H1 (cell line): ENCODE data around the gene ORC3. TPM values are rescaled to one million over a fixed set of nuclear protein-coding genes. Genes with fewer than 3 reads are reported as not detected.

Experiments
- CTCF ChIP-seq, 3 experiments: IDR thresholded peaks; 1 replicate in 2 of 3; 2 replicates in 1 of 3; pipeline versions ENCODE4 v1.5.1 to v1.6.1; 2011; ENCODE audit warnings: low read length in 3 of 3, mild to moderate bottlenecking in 3 of 3, inconsistent platforms in 2 of 3, low read depth in 1 of 3, moderate library complexity in 1 of 3; ENCODE audit not compliant: insufficient read depth in 1 of 3; ENCODE audit errors: control extremely low read depth in 1 of 3
- JUN ChIP-seq: IDR thresholded peaks from 2 replicates; pipeline ENCODE4 v1.6.1; 2011; ENCODE audit warnings: low read depth, mild to moderate bottlenecking, improper control_type of control experiment, low read length
- NANOG ChIP-seq: IDR thresholded peaks from 2 replicates; pipeline ENCODE4 v1.6.1; 2011; ENCODE audit warnings: low read length, low read depth, mild to moderate bottlenecking, inconsistent platforms; ENCODE audit not compliant: insufficient read depth, poor library complexity, severe bottlenecking
- SP2 ChIP-seq: IDR thresholded peaks from 2 replicates; pipeline ENCODE4 v1.6.1; 2012; ENCODE audit warnings: mild to moderate bottlenecking, low read length, inconsistent platforms
- TBP ChIP-seq: IDR thresholded peaks from 2 replicates; pipeline ENCODE4 v1.6.1; 2011; ENCODE audit warnings: low read depth, low read length, improper control_type of control experiment
- polyA plus RNA-seq, 7 experiments: library from polyadenylated mRNA; depleted of rRNA in 3 of 7; stranded (reverse) in 5 of 7; unstranded in 2 of 7; fragments of >200 nt in 5 of 7; fragments of 200-250 nt in 2 of 7; gene quantifications; 1 replicate in 5 of 7; 2 replicates in 1 of 7; 4 replicates in 1 of 7; pipeline versions ENCODE4 v1.2.1 to v1.2.3, GENCODE V29; 2011 to 2013; ENCODE audit warnings: missing spikeins in 2 of 7, mixed read lengths in 2 of 7
- total RNA-seq: library from RNA; stranded (reverse); fragmentation: NEBNext Ultra II Directional; extraction: Animal tissue kit (Norgen Biotek cat#: 25700); gene quantifications from 2 replicates; pipeline ENCODE4 v1.2.1, GENCODE V29; 2021
- TF ChIP-seq, protein P1 (sequence below): fragments of 300-600 bp; sonication (generic); IDR thresholded peaks from 2 replicates; pipeline ENCODE4 v1.7.1; 2012; ENCODE audit warnings: low read length, moderate library complexity, mild to moderate bottlenecking, inconsistent platforms; ENCODE audit not compliant: insufficient replicate concordance

The ORC3 gene
- total and polyA plus RNA-seq, 2 of the 8 experiments (the other 6 are each of a cell fraction or from before 2014, with no cell fraction given): 35.9 to 60.9 TPM

GRCh38 chr6:87660226-87660911 lies 70.4 kb downstream of the ORC3 start (continued):
- TF ChIP-seq, protein P1, sequence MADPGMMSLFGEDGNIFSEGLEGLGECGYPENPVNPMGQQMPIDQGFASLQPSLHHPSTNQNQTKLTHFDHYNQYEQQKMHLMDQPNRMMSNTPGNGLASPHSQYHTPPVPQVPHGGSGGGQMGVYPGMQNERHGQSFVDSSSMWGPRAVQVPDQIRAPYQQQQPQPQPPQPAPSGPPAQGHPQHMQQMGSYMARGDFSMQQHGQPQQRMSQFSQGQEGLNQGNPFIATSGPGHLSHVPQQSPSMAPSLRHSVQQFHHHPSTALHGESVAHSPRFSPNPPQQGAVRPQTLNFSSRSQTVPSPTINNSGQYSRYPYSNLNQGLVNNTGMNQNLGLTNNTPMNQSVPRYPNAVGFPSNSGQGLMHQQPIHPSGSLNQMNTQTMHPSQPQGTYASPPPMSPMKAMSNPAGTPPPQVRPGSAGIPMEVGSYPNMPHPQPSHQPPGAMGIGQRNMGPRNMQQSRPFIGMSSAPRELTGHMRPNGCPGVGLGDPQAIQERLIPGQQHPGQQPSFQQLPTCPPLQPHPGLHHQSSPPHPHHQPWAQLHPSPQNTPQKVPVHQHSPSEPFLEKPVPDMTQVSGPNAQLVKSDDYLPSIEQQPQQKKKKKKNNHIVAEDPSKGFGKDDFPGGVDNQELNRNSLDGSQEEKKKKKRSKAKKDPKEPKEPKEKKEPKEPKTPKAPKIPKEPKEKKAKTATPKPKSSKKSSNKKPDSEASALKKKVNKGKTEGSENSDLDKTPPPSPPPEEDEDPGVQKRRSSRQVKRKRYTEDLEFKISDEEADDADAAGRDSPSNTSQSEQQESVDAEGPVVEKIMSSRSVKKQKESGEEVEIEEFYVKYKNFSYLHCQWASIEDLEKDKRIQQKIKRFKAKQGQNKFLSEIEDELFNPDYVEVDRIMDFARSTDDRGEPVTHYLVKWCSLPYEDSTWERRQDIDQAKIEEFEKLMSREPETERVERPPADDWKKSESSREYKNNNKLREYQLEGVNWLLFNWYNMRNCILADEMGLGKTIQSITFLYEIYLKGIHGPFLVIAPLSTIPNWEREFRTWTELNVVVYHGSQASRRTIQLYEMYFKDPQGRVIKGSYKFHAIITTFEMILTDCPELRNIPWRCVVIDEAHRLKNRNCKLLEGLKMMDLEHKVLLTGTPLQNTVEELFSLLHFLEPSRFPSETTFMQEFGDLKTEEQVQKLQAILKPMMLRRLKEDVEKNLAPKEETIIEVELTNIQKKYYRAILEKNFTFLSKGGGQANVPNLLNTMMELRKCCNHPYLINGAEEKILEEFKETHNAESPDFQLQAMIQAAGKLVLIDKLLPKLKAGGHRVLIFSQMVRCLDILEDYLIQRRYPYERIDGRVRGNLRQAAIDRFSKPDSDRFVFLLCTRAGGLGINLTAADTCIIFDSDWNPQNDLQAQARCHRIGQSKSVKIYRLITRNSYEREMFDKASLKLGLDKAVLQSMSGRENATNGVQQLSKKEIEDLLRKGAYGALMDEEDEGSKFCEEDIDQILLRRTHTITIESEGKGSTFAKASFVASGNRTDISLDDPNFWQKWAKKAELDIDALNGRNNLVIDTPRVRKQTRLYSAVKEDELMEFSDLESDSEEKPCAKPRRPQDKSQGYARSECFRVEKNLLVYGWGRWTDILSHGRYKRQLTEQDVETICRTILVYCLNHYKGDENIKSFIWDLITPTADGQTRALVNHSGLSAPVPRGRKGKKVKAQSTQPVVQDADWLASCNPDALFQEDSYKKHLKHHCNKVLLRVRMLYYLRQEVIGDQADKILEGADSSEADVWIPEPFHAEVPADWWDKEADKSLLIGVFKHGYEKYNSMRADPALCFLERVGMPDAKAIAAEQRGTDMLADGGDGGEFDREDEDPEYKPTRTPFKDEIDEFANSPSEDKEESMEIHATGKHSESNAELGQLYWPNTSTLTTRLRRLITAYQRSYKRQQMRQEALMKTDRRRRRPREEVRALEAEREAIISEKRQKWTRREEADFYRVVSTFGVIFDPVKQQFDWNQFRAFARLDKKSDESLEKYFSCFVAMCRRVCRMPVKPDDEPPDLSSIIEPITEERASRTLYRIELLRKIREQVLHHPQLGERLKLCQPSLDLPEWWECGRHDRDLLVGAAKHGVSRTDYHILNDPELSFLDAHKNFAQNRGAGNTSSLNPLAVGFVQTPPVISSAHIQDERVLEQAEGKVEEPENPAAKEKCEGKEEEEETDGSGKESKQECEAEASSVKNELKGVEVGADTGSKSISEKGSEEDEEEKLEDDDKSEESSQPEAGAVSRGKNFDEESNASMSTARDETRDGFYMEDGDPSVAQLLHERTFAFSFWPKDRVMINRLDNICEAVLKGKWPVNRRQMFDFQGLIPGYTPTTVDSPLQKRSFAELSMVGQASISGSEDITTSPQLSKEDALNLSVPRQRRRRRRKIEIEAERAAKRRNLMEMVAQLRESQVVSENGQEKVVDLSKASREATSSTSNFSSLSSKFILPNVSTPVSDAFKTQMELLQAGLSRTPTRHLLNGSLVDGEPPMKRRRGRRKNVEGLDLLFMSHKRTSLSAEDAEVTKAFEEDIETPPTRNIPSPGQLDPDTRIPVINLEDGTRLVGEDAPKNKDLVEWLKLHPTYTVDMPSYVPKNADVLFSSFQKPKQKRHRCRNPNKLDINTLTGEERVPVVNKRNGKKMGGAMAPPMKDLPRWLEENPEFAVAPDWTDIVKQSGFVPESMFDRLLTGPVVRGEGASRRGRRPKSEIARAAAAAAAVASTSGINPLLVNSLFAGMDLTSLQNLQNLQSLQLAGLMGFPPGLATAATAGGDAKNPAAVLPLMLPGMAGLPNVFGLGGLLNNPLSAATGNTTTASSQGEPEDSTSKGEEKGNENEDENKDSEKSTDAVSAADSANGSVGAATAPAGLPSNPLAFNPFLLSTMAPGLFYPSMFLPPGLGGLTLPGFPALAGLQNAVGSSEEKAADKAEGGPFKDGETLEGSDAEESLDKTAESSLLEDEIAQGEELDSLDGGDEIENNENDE: no peak
- no peak for TF ChIP-seq TBP
- TF ChIP-seq JUN: no peak
- no peak for TF ChIP-seq SP2
- TF ChIP-seq CTCF (IDR thresholded peaks at IDR 0.05; ENCODE audit: control extremely low read depth in 1 of 3, insufficient read depth in 1 of 3, low read depth in 1 of 3, low read length in 3 of 3): no peak
- TF ChIP-seq NANOG: no peak
